ENCODE data around the gene NNT.
"Not testable (repeated sequence)": the region's sequence is repeated elsewhere in the genome, so short reads cannot be mapped to it uniquely, and the experiment has no call there.

DNA sequence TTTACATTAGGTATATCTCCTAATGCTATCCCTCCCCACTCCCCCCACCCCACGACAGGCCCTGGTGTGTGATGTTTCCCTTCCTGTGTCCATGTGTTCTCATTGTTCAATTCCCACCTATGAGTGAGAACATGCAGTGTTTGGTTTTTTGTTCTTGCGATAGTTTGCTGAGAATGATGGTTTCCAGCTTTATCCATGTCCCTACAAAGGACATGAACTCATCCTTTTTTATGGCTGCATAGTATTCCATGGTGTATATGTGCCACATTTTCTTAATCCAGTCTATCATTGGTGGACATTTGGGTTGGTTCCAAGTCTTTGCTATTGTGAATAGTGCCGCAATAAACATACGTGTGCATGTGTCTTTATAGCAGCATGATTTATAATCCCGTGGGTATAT, 64.4 kb downstream of the NNT start:
- not testable (repeated sequence) for TF ChIP-seq EZH2 (IDR thresholded peaks at IDR 0.05; ENCODE audit: borderline replicate concordance)
- TF ChIP-seq, protein P1, sequence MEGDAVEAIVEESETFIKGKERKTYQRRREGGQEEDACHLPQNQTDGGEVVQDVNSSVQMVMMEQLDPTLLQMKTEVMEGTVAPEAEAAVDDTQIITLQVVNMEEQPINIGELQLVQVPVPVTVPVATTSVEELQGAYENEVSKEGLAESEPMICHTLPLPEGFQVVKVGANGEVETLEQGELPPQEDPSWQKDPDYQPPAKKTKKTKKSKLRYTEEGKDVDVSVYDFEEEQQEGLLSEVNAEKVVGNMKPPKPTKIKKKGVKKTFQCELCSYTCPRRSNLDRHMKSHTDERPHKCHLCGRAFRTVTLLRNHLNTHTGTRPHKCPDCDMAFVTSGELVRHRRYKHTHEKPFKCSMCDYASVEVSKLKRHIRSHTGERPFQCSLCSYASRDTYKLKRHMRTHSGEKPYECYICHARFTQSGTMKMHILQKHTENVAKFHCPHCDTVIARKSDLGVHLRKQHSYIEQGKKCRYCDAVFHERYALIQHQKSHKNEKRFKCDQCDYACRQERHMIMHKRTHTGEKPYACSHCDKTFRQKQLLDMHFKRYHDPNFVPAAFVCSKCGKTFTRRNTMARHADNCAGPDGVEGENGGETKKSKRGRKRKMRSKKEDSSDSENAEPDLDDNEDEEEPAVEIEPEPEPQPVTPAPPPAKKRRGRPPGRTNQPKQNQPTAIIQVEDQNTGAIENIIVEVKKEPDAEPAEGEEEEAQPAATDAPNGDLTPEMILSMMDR (IDR thresholded peaks at IDR 0.05; ENCODE audit: poor library complexity): not testable (repeated sequence)
